Brain microvascular endothelial cell (primary cell): ENCODE data around the gene DIPK1B.

Experiments
- DNase-seq: peaks from one replicate; pipeline ENCODE4 v3.0.0-alpha.2; 2020
- H3K27ac ChIP-seq: fragments of 250-450 bp; sonication (Bioruptor Pico); 2 replicates; pipeline ENCODE4 v1.5.1; 2020; ENCODE audit warnings: mild to moderate bottlenecking, moderate library complexity
- H3K27me3 ChIP-seq: fragments of 250-450 bp; sonication (Bioruptor Pico); replicated peaks from 2 replicates; pipeline ENCODE4 v1.5.1; 2020; ENCODE audit warnings: mild to moderate bottlenecking
- H3K36me3 ChIP-seq: fragments of 250-450 bp; sonication (Bioruptor Pico); replicated peaks from 2 replicates; pipeline ENCODE4 v1.5.1; 2020; ENCODE audit warnings: mild to moderate bottlenecking
- H3K4me3 ChIP-seq: 2 replicates; pipeline ENCODE4 v1.5.1; 2011; ENCODE audit warnings: low read depth, mild to moderate bottlenecking, control low read depth, low read length, moderate library complexity
- in situ Hi-C: cut with HindIII; loops from 2 replicates; pipeline ENCODE4 v1.10.0; 2017; ENCODE audit warnings: low sequenced_read_pairs, low pct_ligation_motif_present
- TF ChIP-seq, protein P1 (sequence below): IDR thresholded peaks from 2 replicates; pipeline ENCODE4 v1.5.1; 2011; ENCODE audit warnings: low read depth, mild to moderate bottlenecking, moderate library complexity, low read length, control low read depth, inconsistent platforms; ENCODE audit errors: missing control alignments

Gene DIPK1B

DNA sequence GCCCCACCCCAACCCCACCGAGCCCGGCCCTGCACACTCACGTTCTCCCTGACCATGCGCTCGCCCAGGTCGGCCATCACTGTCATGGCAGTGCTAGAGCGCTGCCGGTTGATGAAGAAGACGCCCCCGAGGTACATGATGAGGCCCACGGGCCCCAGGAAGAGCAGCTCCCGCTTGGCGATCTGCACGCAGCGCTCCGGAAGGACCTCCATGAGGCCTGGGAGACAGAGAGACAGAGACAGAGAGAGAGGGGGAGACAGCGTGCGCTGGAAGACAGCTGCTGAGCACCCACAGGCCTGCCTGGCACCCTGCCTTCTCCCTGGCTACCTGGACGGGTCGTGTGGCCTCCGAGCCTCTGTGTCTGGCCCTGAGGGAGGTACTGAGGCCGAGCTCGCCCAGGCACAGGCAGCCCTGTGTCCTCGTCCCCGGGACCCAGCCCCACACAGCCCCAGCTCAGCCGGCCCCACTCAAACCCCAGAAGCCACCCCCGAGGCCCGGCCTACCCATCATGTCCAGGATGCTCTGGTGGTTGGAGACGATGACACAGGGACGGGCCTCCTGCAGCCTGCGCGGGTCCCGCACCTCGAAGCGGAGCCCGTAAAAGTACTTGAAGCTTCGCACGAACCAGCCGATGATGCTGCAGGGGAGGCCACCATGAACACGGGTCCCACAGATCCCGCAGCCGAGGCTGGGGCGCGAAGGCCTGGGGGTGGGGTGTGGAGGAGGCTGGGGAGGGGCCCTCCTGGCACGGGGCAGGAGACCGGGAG lies 35.3 kb upstream of the DIPK1B start:
- Histone ChIP-seq H3K27me3 (no peaks in the 10 kb centered on the region), H3K27ac (no peak overlapping the region), H3K4me3 (no peak overlapping the region), H3K36me3 (no peaks in the 10 kb centered on the region)
- in situ Hi-C loops, result no loop called here
- TF ChIP-seq, protein P1, sequence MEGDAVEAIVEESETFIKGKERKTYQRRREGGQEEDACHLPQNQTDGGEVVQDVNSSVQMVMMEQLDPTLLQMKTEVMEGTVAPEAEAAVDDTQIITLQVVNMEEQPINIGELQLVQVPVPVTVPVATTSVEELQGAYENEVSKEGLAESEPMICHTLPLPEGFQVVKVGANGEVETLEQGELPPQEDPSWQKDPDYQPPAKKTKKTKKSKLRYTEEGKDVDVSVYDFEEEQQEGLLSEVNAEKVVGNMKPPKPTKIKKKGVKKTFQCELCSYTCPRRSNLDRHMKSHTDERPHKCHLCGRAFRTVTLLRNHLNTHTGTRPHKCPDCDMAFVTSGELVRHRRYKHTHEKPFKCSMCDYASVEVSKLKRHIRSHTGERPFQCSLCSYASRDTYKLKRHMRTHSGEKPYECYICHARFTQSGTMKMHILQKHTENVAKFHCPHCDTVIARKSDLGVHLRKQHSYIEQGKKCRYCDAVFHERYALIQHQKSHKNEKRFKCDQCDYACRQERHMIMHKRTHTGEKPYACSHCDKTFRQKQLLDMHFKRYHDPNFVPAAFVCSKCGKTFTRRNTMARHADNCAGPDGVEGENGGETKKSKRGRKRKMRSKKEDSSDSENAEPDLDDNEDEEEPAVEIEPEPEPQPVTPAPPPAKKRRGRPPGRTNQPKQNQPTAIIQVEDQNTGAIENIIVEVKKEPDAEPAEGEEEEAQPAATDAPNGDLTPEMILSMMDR, result no peak
- DNase-seq, result no peak

DNA sequence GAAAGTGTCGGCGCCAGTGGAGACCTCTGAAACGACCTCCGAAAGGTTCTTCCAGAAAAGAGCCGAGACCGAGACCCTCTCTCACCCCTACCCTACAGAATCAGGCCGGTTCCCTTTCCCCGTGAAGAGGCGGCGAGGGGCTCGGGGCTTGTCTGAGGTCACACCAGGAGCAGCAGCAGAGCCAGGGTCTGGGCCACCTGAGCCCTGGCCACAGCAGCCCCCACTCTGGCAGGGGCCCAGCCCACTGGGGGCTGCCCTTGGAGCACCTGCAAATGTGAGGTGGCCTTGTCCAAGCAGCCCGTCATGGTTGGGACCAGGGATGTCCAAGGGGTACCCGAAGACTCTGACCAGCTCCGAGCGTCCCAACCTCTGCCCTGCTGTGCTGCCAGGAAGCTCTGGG lies 34.3 kb upstream of the DIPK1B start:
- H3K27me3 ChIP-seq, result no peaks in the 10 kb centered on the region
- H3K27ac ChIP-seq, result no peak overlapping the region
- DNase-seq, result no peak
- in situ Hi-C loops, result no loop called here
- H3K36me3 ChIP-seq, result no peaks in the 10 kb centered on the region
- no peak overlapping the region for H3K4me3 ChIP-seq
- TF ChIP-seq, protein P1, result no peak

DNA sequence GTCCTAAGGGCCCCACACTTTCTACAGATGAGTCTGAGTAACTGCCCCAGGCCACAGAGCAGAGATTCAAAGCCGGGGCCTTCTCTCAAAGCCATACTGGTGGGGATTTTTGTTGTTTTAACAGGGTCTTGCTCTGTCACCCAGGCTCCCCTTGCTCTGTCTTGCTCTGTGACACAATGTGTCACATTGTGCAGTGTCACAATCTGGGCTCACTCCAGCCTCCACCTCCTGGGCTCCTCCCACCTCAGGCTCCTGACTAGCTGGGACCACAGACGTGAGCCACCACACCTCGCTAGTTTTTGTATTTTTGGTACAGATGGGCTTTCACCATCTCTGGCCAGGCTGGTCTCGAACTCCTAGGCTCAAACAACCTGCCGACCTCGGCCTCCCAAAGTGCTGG lies 33.7 kb upstream of the DIPK1B start:
- in situ Hi-C loops, result no loop called here
- H3K4me3 ChIP-seq, result no peak overlapping the region
- TF ChIP-seq, protein P1, result no peak

DNA sequence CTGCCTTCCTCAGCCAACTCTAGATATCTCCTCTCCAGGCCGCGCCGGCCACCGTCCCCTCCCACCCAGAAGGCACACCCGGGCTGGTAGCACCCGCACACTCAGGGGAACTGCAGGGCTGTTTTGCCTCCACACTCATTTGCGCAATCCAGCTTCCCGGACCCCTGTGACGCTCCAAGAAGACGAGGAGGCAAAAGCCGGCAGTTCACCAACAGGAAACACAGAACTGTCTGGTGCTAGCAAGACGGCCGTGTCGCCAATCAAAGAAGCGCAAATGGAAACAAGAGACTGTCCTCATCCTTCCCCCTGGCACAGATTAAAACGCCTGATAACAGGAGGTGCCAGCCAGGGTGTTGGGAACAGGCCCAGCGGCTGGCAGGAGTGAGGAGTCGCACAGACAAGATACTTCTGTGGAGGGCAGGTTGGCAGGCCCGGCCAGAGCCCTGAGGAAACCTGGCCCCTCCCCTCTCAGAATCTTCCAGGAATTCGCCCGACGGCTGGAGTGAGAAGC lies 32.9 kb upstream of the DIPK1B start:
- no peak for DNase-seq
- H3K4me3 ChIP-seq, result no peak overlapping the region
- H3K36me3 ChIP-seq, result no peaks in the 10 kb centered on the region
- H3K27ac ChIP-seq, result no peak overlapping the region
- in situ Hi-C loops, result no loop called here
- no peaks in the 10 kb centered on the region for H3K27me3 ChIP-seq
- TF ChIP-seq, protein P1, result no peak

More for the DNA sequence above, 33.7 kb upstream of the DIPK1B start:
- H3K27me3 ChIP-seq, result no peaks in the 10 kb centered on the region
- DNase-seq, result no peak
- H3K27ac ChIP-seq, result no peak overlapping the region
- no peaks in the 10 kb centered on the region for H3K36me3 ChIP-seq

DNA sequence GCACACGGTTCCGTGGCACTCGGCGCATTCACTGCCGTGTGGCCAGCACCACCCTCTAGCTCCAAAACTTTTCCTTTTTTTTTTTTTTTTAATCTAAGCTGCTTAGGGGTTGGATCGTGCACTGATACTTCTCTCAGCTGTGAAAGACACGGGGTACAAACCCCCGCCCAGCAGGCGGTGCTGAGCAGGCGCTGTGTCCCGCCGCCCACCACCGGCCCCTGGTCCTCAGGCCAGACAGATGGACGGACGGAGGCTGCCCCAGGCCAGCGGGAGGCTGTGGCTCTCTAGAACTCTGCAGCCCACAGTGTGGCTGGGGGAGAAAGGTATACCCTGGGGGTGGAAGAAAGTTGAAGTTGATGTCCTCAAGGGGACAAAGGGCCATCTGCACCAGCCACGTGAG lies 31.3 kb upstream of the DIPK1B start:
- in situ Hi-C loops, result no loop called here
- H3K36me3 ChIP-seq, result no peaks in the 10 kb centered on the region
- no peak overlapping the region for H3K4me3 ChIP-seq
- H3K27ac ChIP-seq, result no peak overlapping the region
- DNase-seq, result no peak
- H3K27me3 ChIP-seq, result no peaks in the 10 kb centered on the region
- TF ChIP-seq, protein P1, result no peak
